Rectal smooth muscle tissue (tissue), 1 donor: ENCODE data around the gene SIAE.
"Not testable (repeated sequence)": the region's sequence is repeated elsewhere in the genome, so short reads cannot be mapped to it uniquely, and the experiment has no call there.

Experiments used
- H3K27ac ChIP-seq: one replicate; pipeline ENCODE4 v1.7.0; 2013; ENCODE audit warnings: low read depth, low read length, inconsistent platforms
- H3K27me3 ChIP-seq: one replicate; pipeline ENCODE4 v1.7.0; 2013; ENCODE audit warnings: low read length; ENCODE audit not compliant: control insufficient read depth, insufficient read depth
- H3K36me3 ChIP-seq: one replicate; pipeline ENCODE4 v1.7.0; 2013; ENCODE audit warnings: low read length; ENCODE audit not compliant: control insufficient read depth, insufficient read depth
- H3K4me1 ChIP-seq: one replicate; pipeline ENCODE4 v1.7.0; 2013; ENCODE audit warnings: low read length; ENCODE audit not compliant: control insufficient read depth, insufficient read depth
- H3K4me3 ChIP-seq: one replicate; pipeline ENCODE4 v1.7.0; 2013; ENCODE audit warnings: low read length
- H3K9ac ChIP-seq: one replicate; pipeline ENCODE4 v1.7.0; 2013; ENCODE audit warnings: low read length

Gene SIAE

DNA sequence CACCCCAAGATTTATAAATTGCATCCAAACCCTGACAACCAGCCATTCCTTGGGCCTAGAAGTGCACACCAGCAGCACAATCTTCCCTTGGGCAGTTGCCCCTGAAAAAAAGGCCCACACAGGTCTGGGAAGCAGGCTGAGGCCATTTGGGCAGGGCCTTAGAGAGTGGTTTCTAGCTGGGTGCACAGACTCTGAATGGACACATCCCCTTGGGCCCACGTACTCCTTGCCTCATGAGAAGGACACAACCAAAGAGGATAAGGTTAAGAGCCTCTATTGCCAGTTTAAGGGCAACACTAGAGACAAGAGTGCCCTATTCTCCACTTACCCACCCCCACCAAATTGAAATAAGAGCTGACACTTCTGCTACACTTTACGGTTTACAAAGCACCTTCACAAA is 63.2 kb downstream of the SIAE start:
- Histone ChIP-seq H3K4me1 (no peaks in the 10 kb centered on the region), H3K4me3 (no peak overlapping the region), H3K27ac (no peak overlapping the region), H3K9ac (no peak overlapping the region), H3K36me3 (no peaks in the 10 kb centered on the region), H3K27me3 (no peaks in the 10 kb centered on the region)

- no peaks in the 10 kb centered on the region for H3K36me3 ChIP-seq
- no peak overlapping the region for H3K4me3 ChIP-seq
- H3K27ac ChIP-seq = no peak overlapping the region
- no peak overlapping the region for H3K9ac ChIP-seq
- no peaks in the 10 kb centered on the region for H3K4me1 ChIP-seq
- H3K27me3 ChIP-seq = no peaks in the 10 kb centered on the region
Measured at GRCh38 chr11:124608147-124608546, 65.4 kb downstream of the SIAE start.

DNA sequence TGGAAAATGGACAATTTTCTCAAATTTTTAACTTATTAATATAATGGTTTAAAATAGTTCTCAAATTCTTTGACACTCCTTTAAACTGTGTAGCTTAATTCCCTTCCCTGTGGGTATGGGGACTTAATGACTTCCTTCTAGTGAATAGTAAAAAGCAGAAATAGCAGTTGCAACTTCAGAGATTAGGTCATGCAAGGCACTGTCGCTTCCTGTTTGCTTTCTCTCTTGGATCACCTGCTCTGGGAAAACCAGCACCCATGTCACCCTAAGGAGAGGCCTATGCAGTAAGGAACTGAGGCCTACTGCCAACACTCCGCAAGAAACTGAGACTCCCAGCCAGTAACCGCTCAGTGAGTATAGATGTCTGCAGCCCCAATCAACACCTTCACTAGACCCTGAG is 67.8 kb downstream of the SIAE start:
- Histone ChIP-seq H3K36me3 (no peaks in the 10 kb centered on the region), H3K9ac (no peak overlapping the region), H3K4me3 (no peak overlapping the region), H3K4me1 (no peaks in the 10 kb centered on the region), H3K27me3 (no peaks in the 10 kb centered on the region), H3K27ac (no peak overlapping the region)

- not testable (repeated sequence) for H3K27ac ChIP-seq, H3K36me3 ChIP-seq, H3K27me3 ChIP-seq, H3K9ac ChIP-seq, H3K4me1 ChIP-seq, H3K4me3 ChIP-seq
Measured at GRCh38 chr11:124602723-124603122, 70.8 kb downstream of the SIAE start.

DNA sequence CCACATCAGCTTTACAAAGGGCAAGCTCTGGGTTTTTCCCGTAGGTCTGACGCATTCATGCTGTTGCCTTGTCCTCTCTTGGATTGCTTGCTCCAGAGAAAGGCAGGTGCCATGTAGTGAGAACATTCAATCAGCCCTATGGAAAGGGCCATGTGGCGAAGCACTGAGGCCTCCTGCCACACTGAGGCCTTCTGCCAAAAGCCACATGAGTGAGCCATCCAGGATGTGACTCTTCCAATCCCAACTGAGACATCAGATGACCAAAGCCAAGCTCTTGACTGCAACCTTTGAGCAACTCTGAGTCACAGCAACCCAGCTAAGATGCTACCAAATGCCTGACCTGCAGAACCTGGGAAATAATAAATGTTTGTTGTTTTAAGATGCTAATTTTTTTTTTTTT is 71.3 kb downstream of the SIAE start:
- no peaks in the 10 kb centered on the region for H3K27me3 ChIP-seq
- H3K9ac ChIP-seq = no peak overlapping the region
- H3K36me3 ChIP-seq = no peaks in the 10 kb centered on the region
- no peaks in the 10 kb centered on the region for H3K4me1 ChIP-seq
- no peak overlapping the region for H3K4me3 ChIP-seq
- no peak overlapping the region for H3K27ac ChIP-seq

GRCh38 chr11:124600621-124601320 is 72.8 kb downstream of the SIAE start:
- Histone ChIP-seq H3K4me3 (no peak overlapping the region), H3K36me3 (no peaks in the 10 kb centered on the region), H3K9ac (no peak overlapping the region), H3K4me1 (no peaks in the 10 kb centered on the region), H3K27me3 (no peaks in the 10 kb centered on the region), H3K27ac (no peak overlapping the region)

- Histone ChIP-seq H3K36me3 (no peaks in the 10 kb centered on the region), H3K4me1 (no peaks in the 10 kb centered on the region), H3K27ac (no peak overlapping the region), H3K4me3 (no peak overlapping the region), H3K9ac (no peak overlapping the region), H3K27me3 (no peaks in the 10 kb centered on the region)
Measured at GRCh38 chr11:124597626-124598025, 75.9 kb downstream of the SIAE start.

DNA sequence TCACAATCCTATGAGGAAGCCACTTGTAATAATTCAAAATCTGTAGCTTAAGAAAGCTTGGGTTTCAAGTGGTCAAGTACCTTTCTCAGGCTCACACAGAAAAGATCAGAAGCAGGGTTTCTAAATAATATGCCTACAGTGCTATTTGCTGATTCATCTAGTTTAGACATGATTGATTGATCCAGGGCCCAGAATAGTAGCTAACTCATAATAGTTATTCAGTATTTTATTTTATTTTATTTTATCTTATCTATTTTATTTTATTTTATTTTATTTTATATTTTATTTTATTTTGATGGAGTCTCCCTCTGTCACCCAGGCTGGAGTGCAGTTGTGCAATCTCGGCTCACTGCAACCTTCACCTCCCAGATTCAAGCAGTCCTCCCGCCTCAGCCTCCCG is 78.2 kb downstream of the SIAE start:
- Histone ChIP-seq H3K4me3 (no peak overlapping the region), H3K9ac (no peak overlapping the region), H3K27me3 (no peaks in the 10 kb centered on the region), H3K36me3 (no peaks in the 10 kb centered on the region), H3K4me1 (no peaks in the 10 kb centered on the region), H3K27ac (no peak overlapping the region)

GRCh38 chr11:124592627-124593026 is 80.9 kb downstream of the SIAE start:
- Histone ChIP-seq H3K36me3 (no peaks in the 10 kb centered on the region), H3K4me1 (no peaks in the 10 kb centered on the region), H3K27ac (no peak overlapping the region), H3K9ac (no peak overlapping the region), H3K4me3 (no peak overlapping the region), H3K27me3 (no peaks in the 10 kb centered on the region)

GRCh38 chr11:124591430-124591829 is 82.1 kb downstream of the SIAE start:
- no peaks in the 10 kb centered on the region for H3K27me3 ChIP-seq
- H3K4me3 ChIP-seq = no peak overlapping the region
- H3K27ac ChIP-seq = no peak overlapping the region
- H3K9ac ChIP-seq = no peak overlapping the region
- H3K4me1 ChIP-seq = no peaks in the 10 kb centered on the region
- no peaks in the 10 kb centered on the region for H3K36me3 ChIP-seq

GRCh38 chr11:124586238-124586860 is 87.2 kb downstream of the SIAE start:
- H3K4me1 ChIP-seq = no peaks in the 10 kb centered on the region
- H3K9ac ChIP-seq = no peak overlapping the region
- no peaks in the 10 kb centered on the region for H3K27me3 ChIP-seq
- no peaks in the 10 kb centered on the region for H3K36me3 ChIP-seq
- no peak overlapping the region for H3K27ac ChIP-seq
- no peak overlapping the region for H3K4me3 ChIP-seq

DNA sequence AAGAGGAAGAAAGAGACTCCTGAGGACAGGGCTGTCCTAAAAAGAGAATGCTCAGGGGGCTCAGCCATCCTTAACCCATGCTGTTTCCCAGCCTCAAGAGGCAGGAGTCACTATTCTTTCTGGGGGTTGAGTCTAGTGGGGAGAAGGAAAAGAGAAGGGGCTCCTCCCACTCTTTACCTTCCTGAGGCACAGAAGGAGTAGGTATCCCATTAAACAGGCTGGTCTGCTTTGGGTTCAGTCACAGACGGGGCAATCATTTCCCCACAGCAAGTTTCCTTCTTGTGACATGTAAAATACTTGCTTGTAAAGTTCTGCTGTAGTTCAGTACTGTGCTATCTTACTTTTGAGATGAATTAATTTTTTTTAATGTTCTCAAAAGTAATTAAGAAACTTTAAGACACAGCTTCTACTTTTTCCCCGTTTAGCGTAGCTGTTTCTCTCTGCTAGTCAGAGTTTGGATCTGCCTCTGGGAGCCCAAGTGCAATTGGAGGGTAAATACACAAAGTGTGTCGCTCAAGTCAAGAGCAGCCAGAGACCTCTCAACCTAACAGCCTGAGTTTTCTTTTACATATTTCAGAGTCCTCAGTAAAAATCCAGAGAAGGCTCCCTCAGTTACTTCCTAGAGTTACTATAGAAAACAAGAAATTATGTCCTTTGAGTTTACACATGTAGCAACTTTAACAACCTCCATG is 88.7 kb downstream of the SIAE start:
- Histone ChIP-seq H3K4me1 (no peaks in the 10 kb centered on the region), H3K27me3 (no peaks in the 10 kb centered on the region), H3K4me3 (no peak overlapping the region), H3K27ac (no peak overlapping the region), H3K36me3 (no peaks in the 10 kb centered on the region), H3K9ac (no peak overlapping the region)

GRCh38 chr11:124583781-124584180 is 89.8 kb downstream of the SIAE start:
- Histone ChIP-seq H3K27me3 (no peaks in the 10 kb centered on the region), H3K9ac (no peak overlapping the region), H3K4me1 (no peaks in the 10 kb centered on the region), H3K36me3 (no peaks in the 10 kb centered on the region), H3K27ac (no peak overlapping the region), H3K4me3 (no peak overlapping the region)
